ENCODE measurements around the gene FRY. TPM values are rescaled to one million over a fixed set of nuclear protein-coding genes. Genes with fewer than 3 reads are reported as not detected.

Gene FRY
- total and polyA plus RNA-seq, 2 of the 13 experiments (the other 11 are each of a cell fraction or from before 2014, with no cell fraction given): 8.2 to 13.1 TPM

GRCh38 chr13:32086366-32086765 is 54.8 kb downstream of the FRY start:
- Histone ChIP-seq H3K27me3 (ENCODE audit: control insufficient read depth in 1 of 2, insufficient read depth in 2 of 2, low read length in 2 of 2) (no peaks in the 10 kb centered on the region), H4K20me1 (ENCODE audit: insufficient read depth, low read length) (no peaks in the 10 kb centered on the region), H3K9me3 (ENCODE audit: low read length) (no peaks in the 10 kb centered on the region), H3K9ac (ENCODE audit: insufficient read depth, low read depth, low read length) (no peak overlapping the region), H3K27ac (ENCODE audit: extremely low read length, insufficient read depth, low read length) (no peak overlapping the region), H3K4me1 (ENCODE audit: insufficient read depth, low read length) (peaks cover 70% of the 10 kb centered on the region), H3K36me3 (replicated peaks in 1 of 2; ENCODE audit: control insufficient read depth in 1 of 2, insufficient read depth in 2 of 2, low read length in 2 of 2) (peaks cover 2 to 14% of the 10 kb centered on the region in 2 experiments; a peak in 3 of 5 replicates), H3K4me2 (ENCODE audit: low read depth, low read length) (no peak overlapping the region), H3K4me3 (replicated peaks in 1 of 3; ENCODE audit: insufficient read depth in 1 of 3, low read depth in 2 of 3, low read length in 3 of 3) (no peak overlapping the region), H3K79me2 (ENCODE audit: insufficient read depth, low read length) (no peaks in the 10 kb centered on the region), H2AFZ (ENCODE audit: low read length) (no peak overlapping the region)
- FAIRE-seq (no peak), ATAC-seq (no peak), DNase-seq (ENCODE audit: low spot score) (no peak)
- BruUV-seq (replicated peaks): no TSS peak
- intact Hi-C loops (cut with micrococcal nuclease; ENCODE audit: unreplicated experiment) (no loop called here), in situ Hi-C loops (cut with HindIII; ENCODE audit: extremely low pct_ligation_motif_present, low pct_unique_long_range_greater_than_20kb) (no loop called here)
- ChIA-PET CTCF (ENCODE audit: low intra/inter-chr PET ratio, low total read pairs) (no interaction called here), POLR2A (interaction anchor here (1.7 kb wide), 1 partner anchor 25 kb away, joined by 4 read pairs; no protein-coding TSS in a partner anchor)
- WGBS (ENCODE audit: low lambda C conversion rate): 94% methylated on average over 2 of the region's 2 CpGs
- TF ChIP-seq, protein P1, sequence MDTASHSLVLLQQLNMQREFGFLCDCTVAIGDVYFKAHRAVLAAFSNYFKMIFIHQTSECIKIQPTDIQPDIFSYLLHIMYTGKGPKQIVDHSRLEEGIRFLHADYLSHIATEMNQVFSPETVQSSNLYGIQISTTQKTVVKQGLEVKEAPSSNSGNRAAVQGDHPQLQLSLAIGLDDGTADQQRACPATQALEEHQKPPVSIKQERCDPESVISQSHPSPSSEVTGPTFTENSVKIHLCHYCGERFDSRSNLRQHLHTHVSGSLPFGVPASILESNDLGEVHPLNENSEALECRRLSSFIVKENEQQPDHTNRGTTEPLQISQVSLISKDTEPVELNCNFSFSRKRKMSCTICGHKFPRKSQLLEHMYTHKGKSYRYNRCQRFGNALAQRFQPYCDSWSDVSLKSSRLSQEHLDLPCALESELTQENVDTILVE (CRISPR knock-in tag; IDR thresholded peaks at IDR 0.05): no peak
- TF ChIP-seq, protein P2, sequence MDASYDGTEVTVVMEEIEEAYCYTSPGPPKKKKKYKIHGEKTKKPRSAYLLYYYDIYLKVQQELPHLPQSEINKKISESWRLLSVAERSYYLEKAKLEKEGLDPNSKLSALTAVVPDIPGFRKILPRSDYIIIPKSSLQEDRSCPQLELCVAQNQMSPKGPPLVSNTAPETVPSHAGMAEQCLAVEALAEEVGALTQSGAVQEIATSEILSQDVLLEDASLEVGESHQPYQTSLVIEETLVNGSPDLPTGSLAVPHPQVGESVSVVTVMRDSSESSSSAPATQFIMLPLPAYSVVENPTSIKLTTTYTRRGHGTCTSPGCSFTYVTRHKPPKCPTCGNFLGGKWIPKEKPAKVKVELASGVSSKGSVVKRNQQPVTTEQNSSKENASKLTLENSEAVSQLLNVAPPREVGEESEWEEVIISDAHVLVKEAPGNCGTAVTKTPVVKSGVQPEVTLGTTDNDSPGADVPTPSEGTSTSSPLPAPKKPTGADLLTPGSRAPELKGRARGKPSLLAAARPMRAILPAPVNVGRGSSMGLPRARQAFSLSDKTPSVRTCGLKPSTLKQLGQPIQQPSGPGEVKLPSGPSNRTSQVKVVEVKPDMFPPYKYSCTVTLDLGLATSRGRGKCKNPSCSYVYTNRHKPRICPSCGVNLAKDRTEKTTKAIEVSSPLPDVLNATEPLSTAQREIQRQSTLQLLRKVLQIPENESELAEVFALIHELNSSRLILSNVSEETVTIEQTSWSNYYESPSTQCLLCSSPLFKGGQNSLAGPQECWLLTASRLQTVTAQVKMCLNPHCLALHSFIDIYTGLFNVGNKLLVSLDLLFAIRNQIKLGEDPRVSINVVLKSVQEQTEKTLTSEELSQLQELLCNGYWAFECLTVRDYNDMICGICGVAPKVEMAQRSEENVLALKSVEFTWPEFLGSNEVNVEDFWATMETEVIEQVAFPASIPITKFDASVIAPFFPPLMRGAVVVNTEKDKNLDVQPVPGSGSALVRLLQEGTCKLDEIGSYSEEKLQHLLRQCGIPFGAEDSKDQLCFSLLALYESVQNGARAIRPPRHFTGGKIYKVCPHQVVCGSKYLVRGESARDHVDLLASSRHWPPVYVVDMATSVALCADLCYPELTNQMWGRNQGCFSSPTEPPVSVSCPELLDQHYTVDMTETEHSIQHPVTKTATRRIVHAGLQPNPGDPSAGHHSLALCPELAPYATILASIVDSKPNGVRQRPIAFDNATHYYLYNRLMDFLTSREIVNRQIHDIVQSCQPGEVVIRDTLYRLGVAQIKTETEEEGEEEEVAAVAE (CRISPR knock-in tag; IDR thresholded peaks at IDR 0.05; ENCODE audit: borderline replicate concordance): no peak
- TF ChIP-seq TOE1 (CRISPR knock-in tag; IDR thresholded peaks at IDR 0.05) (no peak), HIVEP1 (CRISPR knock-in tag; IDR thresholded peaks at IDR 0.05) (no peak), ZNF766 (CRISPR knock-in tag; IDR thresholded peaks at IDR 0.05; ENCODE audit: borderline replicate concordance) (no peak), ZNF564 (CRISPR knock-in tag; IDR thresholded peaks at IDR 0.05) (no peak), ZNF335 (CRISPR knock-in tag; IDR thresholded peaks at IDR 0.05) (no peak), CBFB (CRISPR knock-in tag; IDR thresholded peaks at IDR 0.05) (no peak), FOSL2 (CRISPR knock-in tag; IDR thresholded peaks at IDR 0.05) (no peak), HNRNPUL1 (IDR thresholded peaks at IDR 0.05; ENCODE audit: low read depth, low read length) (no peak), ZNF780A (CRISPR knock-in tag; IDR thresholded peaks at IDR 0.05) (no peak), RXRB (CRISPR knock-in tag; IDR thresholded peaks at IDR 0.05; ENCODE audit: borderline replicate concordance) (no peak), SPEN (CRISPR knock-in tag; IDR thresholded peaks at IDR 0.05; ENCODE audit: low read depth) (no peak)
- TF ChIP-seq, protein P3, sequence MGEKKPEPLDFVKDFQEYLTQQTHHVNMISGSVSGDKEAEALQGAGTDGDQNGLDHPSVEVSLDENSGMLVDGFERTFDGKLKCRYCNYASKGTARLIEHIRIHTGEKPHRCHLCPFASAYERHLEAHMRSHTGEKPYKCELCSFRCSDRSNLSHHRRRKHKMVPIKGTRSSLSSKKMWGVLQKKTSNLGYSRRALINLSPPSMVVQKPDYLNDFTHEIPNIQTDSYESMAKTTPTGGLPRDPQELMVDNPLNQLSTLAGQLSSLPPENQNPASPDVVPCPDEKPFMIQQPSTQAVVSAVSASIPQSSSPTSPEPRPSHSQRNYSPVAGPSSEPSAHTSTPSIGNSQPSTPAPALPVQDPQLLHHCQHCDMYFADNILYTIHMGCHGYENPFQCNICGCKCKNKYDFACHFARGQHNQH (CRISPR knock-in tag; IDR thresholded peaks at IDR 0.05): no peak
- TF ChIP-seq, protein P4, sequence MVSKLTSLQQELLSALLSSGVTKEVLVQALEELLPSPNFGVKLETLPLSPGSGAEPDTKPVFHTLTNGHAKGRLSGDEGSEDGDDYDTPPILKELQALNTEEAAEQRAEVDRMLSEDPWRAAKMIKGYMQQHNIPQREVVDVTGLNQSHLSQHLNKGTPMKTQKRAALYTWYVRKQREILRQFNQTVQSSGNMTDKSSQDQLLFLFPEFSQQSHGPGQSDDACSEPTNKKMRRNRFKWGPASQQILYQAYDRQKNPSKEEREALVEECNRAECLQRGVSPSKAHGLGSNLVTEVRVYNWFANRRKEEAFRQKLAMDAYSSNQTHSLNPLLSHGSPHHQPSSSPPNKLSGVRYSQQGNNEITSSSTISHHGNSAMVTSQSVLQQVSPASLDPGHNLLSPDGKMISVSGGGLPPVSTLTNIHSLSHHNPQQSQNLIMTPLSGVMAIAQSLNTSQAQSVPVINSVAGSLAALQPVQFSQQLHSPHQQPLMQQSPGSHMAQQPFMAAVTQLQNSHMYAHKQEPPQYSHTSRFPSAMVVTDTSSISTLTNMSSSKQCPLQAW (CRISPR knock-in tag; IDR thresholded peaks at IDR 0.05): no peak
- TF ChIP-seq, protein P5, sequence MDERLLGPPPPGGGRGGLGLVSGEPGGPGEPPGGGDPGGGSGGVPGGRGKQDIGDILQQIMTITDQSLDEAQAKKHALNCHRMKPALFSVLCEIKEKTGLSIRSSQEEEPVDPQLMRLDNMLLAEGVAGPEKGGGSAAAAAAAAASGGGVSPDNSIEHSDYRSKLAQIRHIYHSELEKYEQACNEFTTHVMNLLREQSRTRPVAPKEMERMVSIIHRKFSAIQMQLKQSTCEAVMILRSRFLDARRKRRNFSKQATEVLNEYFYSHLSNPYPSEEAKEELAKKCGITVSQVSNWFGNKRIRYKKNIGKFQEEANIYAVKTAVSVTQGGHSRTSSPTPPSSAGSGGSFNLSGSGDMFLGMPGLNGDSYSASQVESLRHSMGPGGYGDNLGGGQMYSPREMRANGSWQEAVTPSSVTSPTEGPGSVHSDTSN (CRISPR knock-in tag; IDR thresholded peaks at IDR 0.05): no peak

Data from HepG2 (cell line).